Right lobe of liver (tissue), 6 donors: Measurements from ENCODE around the gene PLIN3. TPM values are rescaled to one million over a fixed set of nuclear protein-coding genes. Genes with fewer than 3 reads are reported as not detected.

ENCODE experiments used
- ATAC-seq, 4 donors: fragments of 200-7000 bp; cut with Tn5 transposase; one replicate each; pipeline ENCODE4 v1.9.1; 2020; ENCODE audit warnings: mild to moderate bottlenecking in 4 of 4, moderate library complexity in 4 of 4
- DNase-seq, 3 donors: peaks; one replicate each; pipeline ENCODE4 v3.0.0-alpha.2; 2020
- H3K27ac ChIP-seq, 3 donors: fragments of 200-600 bp; one replicate each; pipeline ENCODE4 v1.8.0; 2022
- H3K27me3 ChIP-seq, 2 donors: fragments of 200-600 bp; one replicate each; pipeline ENCODE4 v1.8.0; 2022
- H3K36me3 ChIP-seq, 4 donors: fragments of 200-600 bp; sonication (generic) in 1 of 4; one replicate each; pipeline versions ENCODE4 v1.5.1 to v1.8.0; 2017 to 2022; ENCODE audit warnings: control low read depth in 1 of 4
- H3K4me1 ChIP-seq, 4 donors: fragments of 200-600 bp; sonication (generic) in 1 of 4; one replicate each; pipeline versions ENCODE4 v1.5.1 to v1.8.0; 2017 to 2022; ENCODE audit warnings: control low read depth in 1 of 4
- H3K4me3 ChIP-seq, 3 donors: fragments of 200-600 bp; one replicate each; pipeline ENCODE4 v1.8.0; 2022
- H3K9me3 ChIP-seq, 4 donors: fragments of 200-600 bp; sonication (generic) in 1 of 4; one replicate each; pipeline versions ENCODE4 v1.5.1 to v1.8.0; 2017 to 2022; ENCODE audit warnings: control low read depth in 1 of 4
- CTCF ChIP-seq, 4 donors: fragments of 200-600 bp in 3 of 4; fragments of 450-650 bp in 1 of 4; IDR thresholded peaks; one replicate each; pipeline versions ENCODE4 v1.5.1 to v1.8.0; 2016 to 2022; ENCODE audit warnings: antibody characterized with exemption in 4 of 4, mild to moderate bottlenecking in 2 of 4
- POLR2A ChIP-seq: fragments of 450-650 bp; IDR thresholded peaks from one replicate; pipeline ENCODE4 v1.6.1; 2017; ENCODE audit warnings: antibody characterized with exemption, mild to moderate bottlenecking
- WGBS: methylation state at CpG from one replicate; pipeline ENCODE4 v1.1.6; 2018; ENCODE audit warnings: low coverage, low lambda C conversion rate; ENCODE audit not compliant: insufficient coverage; ENCODE audit errors: missing lambda C conversion rate; 5-methylcytosine and 5-hydroxymethylcytosine counted together
- intact Hi-C, 2 donors: fragments of 100-400 bp; cut with DNase I; formaldehyde crosslinking; loops; one replicate each; pipeline versions ENCODE4 v1.11.2 to v1.14.1; 2022
- total RNA-seq, 6 experiments: library from RNA; depleted of rRNA in 2 of 6; stranded (reverse); fragments of >200 nt in 2 of 6; fragmentation: NEBNext Ultra II Directional in 3 of 6; extraction: Animal tissue kit (Norgen Biotek cat#: 25700) in 3 of 6; gene quantifications; one replicate each; pipeline versions ENCODE4 v1.1.0 to v1.2.4, GENCODE V29; 2016 to 2023
- donor health status: DM: no; HTN: yes; CAD: no.
- donor health status: DM: no; HTN: no; CAD: no.
- donor health status: DM: no; HTN: no; CAD: no.
- donor health status: DM: no; HTN: yes; CAD: no.
- donor health status: DM: no; HTN: yes; CAD: no.

The PLIN3 gene
- total RNA-seq, 6 experiments from 2014 or later = 10.8 to 53.9 (median 19.6) TPM

- WGBS = 0% methylated on average over 34 of the region's 80 CpGs
- TF ChIP-seq CTCF (IDR thresholded peaks at IDR 0.05) = peak; percentile 98 to 100 (median 100)
- peak; percentile 67 for TF ChIP-seq POLR2A
- peak; percentile 99 to 100 (median 100) for DNase-seq
- H3K27ac ChIP-seq = peak within 1 kb of the TSS; percentile 56 to 83 (median 81)
- H3K36me3 ChIP-seq = peaks cover 0 to 12% (median 5%) of the 10 kb centered on the region in 4 donors
- H3K4me3 ChIP-seq = peak within 1 kb of the TSS; percentile 75 to 94 (median 80)
- no peaks in the 10 kb centered on the region for H3K9me3 ChIP-seq
- peak; percentile 97 to 99 (median 98) for ATAC-seq
- H3K4me1 ChIP-seq = peaks cover 0 to 24% (median 11%) of the 10 kb centered on the region in 4 donors
- intact Hi-C loops = no loop called here
- no peaks in the 10 kb centered on the region for H3K27me3 ChIP-seq
Observed at GRCh38 chr19:4791183-4792018, 76.1 kb downstream of the PLIN3 start, which contains the start of gene FEM1A. Gene FEM1A (plus strand): TSS chr19:4791734. CDS start chr19:4791855, 121 bp downstream.

Other genes starting within 250 kb of the PLIN3 start
- 10 to 100 TPM; 16.6 to 26.4 (median 22.8) TPM for gene TNFAIP8L1, start 228.2 kb downstream of the PLIN3 start, total RNA-seq
- 10 to 100 TPM; 58.2 to 98.7 (median 72.2) TPM for gene MYDGF, start 197.3 kb downstream of the PLIN3 start, total RNA-seq
- 100 to 1,000 TPM in 1 of 6 experiments, 10 to 100 TPM in 5; 47.3 to 118 (median 54.5) TPM for gene DPP9, start 143.8 kb downstream of the PLIN3 start, total RNA-seq
- gene FEM1A, start 75.9 kb downstream of the PLIN3 start, total RNA-seq = 10 to 100 TPM in 2 of 6 experiments, 1 to 10 TPM in 4; 4.7 to 11.9 (median 5.6) TPM
- gene TICAM1, start 36.0 kb downstream of the PLIN3 start, total RNA-seq = 10 to 100 TPM in 1 of 6 experiments, 1 to 10 TPM in 5; 6.9 to 14.6 (median 9.4) TPM
- gene ARRDC5, start 35.2 kb upstream of the PLIN3 start, total RNA-seq = under 1 TPM in 3 of 6 experiments, not detected in 3; 0.15 to 0.35 (median 0.17) TPM
- gene UHRF1, start 41.8 kb upstream of the PLIN3 start, total RNA-seq = 1 to 10 TPM in 2 of 6 experiments, under 1 TPM in 4; 0.17 to 3.8 (median 0.82) TPM
- 10 to 100 TPM; 14.2 to 36.9 (median 29.1) TPM for gene KDM4B, start 101.4 kb upstream of the PLIN3 start, total RNA-seq